Measurements from ENCODE around the gene SLC6A3. TPM values are rescaled to one million over a fixed set of nuclear protein-coding genes. Genes with fewer than 3 reads are reported as not detected.

Gene SLC6A3
- total RNA-seq, 1 donor from 2014 or later: not detected

DNA sequence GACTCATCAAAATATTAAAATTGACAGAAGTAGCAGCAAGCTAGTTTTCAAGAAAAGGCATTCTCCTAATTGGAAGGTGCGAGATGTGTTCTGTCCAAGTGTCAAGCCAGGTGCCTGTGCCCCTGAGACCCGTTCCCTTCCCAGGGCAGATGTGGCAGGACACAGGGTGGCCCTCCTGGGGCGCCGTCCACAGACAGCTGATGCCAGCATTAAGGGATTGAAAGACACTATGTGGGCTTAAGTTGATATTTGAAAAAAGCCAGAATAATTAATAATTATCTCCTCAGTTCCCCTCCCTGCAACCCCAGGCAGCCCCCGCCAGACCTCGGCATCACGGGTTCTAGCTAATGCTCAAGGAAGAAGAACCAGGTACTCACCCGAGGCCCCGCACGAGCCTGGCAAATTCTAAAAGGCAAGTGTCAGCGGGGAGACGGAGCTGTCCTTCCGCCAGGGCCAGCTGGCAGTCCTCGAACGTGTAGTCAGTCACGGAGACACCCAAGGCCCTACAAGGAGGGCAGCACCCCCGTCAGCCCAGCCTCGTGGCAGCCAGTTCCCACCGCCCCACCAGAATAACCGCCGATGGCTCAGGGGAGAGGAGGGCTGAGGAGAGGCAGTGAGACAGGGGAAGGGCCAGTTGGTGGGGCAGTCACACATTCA lies 29.1 kb upstream of the SLC6A3 start:
- TF ChIP-seq CTCF (IDR thresholded peaks at IDR 0.05; ENCODE audit: unreplicated experiment): no peak
- Mint-ChIP-seq H3K27ac (no peak overlapping the region), H3K9me3 (ENCODE audit: low read depth) (no peaks in the 10 kb centered on the region), H3K27me3 (no peaks in the 10 kb centered on the region), H3K36me3 (ENCODE audit: insufficient read depth) (peaks cover 8% of the 10 kb centered on the region), H3K4me3 (ENCODE audit: low read depth) (no peak overlapping the region), H3K4me1 (ENCODE audit: low read depth) (no peaks in the 10 kb centered on the region)
- DNase-seq (ENCODE audit: low spot score, unreplicated experiment): no peak

DNA sequence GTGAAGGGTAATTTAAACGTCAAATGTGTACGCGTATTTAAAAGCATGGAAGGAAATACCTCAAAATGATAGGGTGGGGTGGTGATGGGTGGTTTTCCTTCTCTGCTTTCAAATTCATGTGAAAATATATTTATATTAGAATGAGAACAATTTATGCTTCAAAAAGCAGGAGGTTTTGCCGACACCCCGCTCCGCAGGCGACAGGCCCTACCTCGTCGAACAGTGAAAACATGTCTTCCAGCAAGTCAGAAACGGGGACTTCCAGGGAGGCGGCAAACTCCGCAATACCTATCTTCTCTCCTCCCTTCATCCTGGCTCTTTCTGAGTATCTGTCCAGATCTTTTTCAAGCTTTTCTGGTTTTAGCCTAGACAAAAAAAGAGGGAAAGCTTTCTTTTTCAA lies 28.5 kb upstream of the SLC6A3 start:
- Mint-ChIP-seq H3K9me3 (ENCODE audit: low read depth) (no peaks in the 10 kb centered on the region), H3K27ac (no peak overlapping the region), H3K36me3 (ENCODE audit: insufficient read depth) (peaks cover 8% of the 10 kb centered on the region), H3K27me3 (no peaks in the 10 kb centered on the region), H3K4me3 (ENCODE audit: low read depth) (no peak overlapping the region), H3K4me1 (ENCODE audit: low read depth) (no peaks in the 10 kb centered on the region)
- no peak for TF ChIP-seq CTCF (IDR thresholded peaks at IDR 0.05; ENCODE audit: unreplicated experiment)
- no peak for DNase-seq (ENCODE audit: low spot score, unreplicated experiment)

- Mint-ChIP-seq H3K27ac (no peak overlapping the region), H3K4me3 (ENCODE audit: low read depth) (no peak overlapping the region), H3K27me3 (no peaks in the 10 kb centered on the region), H3K36me3 (ENCODE audit: insufficient read depth) (peaks cover 12% of the 10 kb centered on the region), H3K4me1 (ENCODE audit: low read depth) (no peaks in the 10 kb centered on the region), H3K9me3 (ENCODE audit: low read depth) (no peaks in the 10 kb centered on the region)
- DNase-seq (ENCODE audit: low spot score, unreplicated experiment): no peak
- no peak for TF ChIP-seq CTCF (IDR thresholded peaks at IDR 0.05; ENCODE audit: unreplicated experiment)
These were observed 27.9 kb upstream of the SLC6A3 start for GRCh38 chr5:1472964-1473628.

GRCh38 chr5:1471997-1472963 lies 27.0 kb upstream of the SLC6A3 start:
- Mint-ChIP-seq H3K4me3 (ENCODE audit: low read depth) (no peak overlapping the region), H3K27me3 (no peaks in the 10 kb centered on the region), H3K9me3 (ENCODE audit: low read depth) (no peaks in the 10 kb centered on the region), H3K36me3 (ENCODE audit: insufficient read depth) (peaks cover 12% of the 10 kb centered on the region), H3K4me1 (ENCODE audit: low read depth) (no peaks in the 10 kb centered on the region), H3K27ac (peak overlapping the region; percentile 52)
- no peak for DNase-seq (ENCODE audit: low spot score, unreplicated experiment)
- no peak for TF ChIP-seq CTCF (IDR thresholded peaks at IDR 0.05; ENCODE audit: unreplicated experiment)

GRCh38 chr5:1471240-1471853 lies 26.1 kb upstream of the SLC6A3 start:
- TF ChIP-seq CTCF (IDR thresholded peaks at IDR 0.05; ENCODE audit: unreplicated experiment): no peak
- no peaks in the 10 kb centered on the region for H3K9me3 Mint-ChIP-seq (ENCODE audit: low read depth)
- DNase-seq (ENCODE audit: low spot score, unreplicated experiment): no peak
- H3K27ac Mint-ChIP-seq: no peak overlapping the region
- H3K27me3 Mint-ChIP-seq: no peaks in the 10 kb centered on the region
- H3K36me3 Mint-ChIP-seq (ENCODE audit: insufficient read depth): peaks cover 10% of the 10 kb centered on the region
- no peak overlapping the region for H3K4me3 Mint-ChIP-seq (ENCODE audit: low read depth)
- no peaks in the 10 kb centered on the region for H3K4me1 Mint-ChIP-seq (ENCODE audit: low read depth)

Measured in progenitor cell of endocrine pancreas (in vitro differentiated cells).